Right ventricle myocardium inferior (tissue), 1 donor: ENCODE measurements around the gene CUBN. TPM values are rescaled to one million over a fixed set of nuclear protein-coding genes. Genes with fewer than 3 reads are reported as not detected.

ENCODE experiments used
- ATAC-seq: fragments of 200-7000 bp; cut with Tn5 transposase; one replicate; pipeline ENCODE4 v1.9.1; 2020; ENCODE audit warnings: mild to moderate bottlenecking, moderate library complexity
- DNase-seq: peaks from one replicate; pipeline ENCODE4 v3.0.0; 2021; ENCODE audit errors: missing footprints
- intact Hi-C: fragments of 100-400 bp; cut with DNase I; formaldehyde crosslinking; loops from one replicate; pipeline ENCODE4 v1.11.0; 2022
- total RNA-seq: library from RNA; stranded (reverse); fragmentation: NEBNext Ultra II Directional; extraction: Animal tissue kit (Norgen Biotek cat#: 25700); gene quantifications from one replicate; pipeline ENCODE4 v1.2.1, GENCODE V29; 2021
- donor health status: DM: no; HTN: yes; CAD: no; lungs with severe emphysema.

The CUBN gene
- total RNA-seq, 1 donor from 2014 or later = 0.92 TPM

- DNase-seq (no peak), ATAC-seq (no peak)
- intact Hi-C loops = loop anchor here (5.0 kb wide), 1 partner anchor 225 kb away; no protein-coding TSS in a partner anchor
Observed at GRCh38 chr10:17006631-17007417, 122.8 kb downstream of the CUBN start.

GRCh38 chr10:17005621-17006566, 123.7 kb downstream of the CUBN start:
- intact Hi-C loops = loop anchor here (5.0 kb wide), 1 partner anchor 226 kb away; no protein-coding TSS in a partner anchor
- DNase-seq (no peak), ATAC-seq (no peak)

GRCh38 chr10:17004801-17005380, 124.7 kb downstream of the CUBN start:
- ATAC-seq = no peak
- DNase-seq = no peak
- intact Hi-C loops = loop anchor here (5.0 kb wide), 1 partner anchor 227 kb away; no protein-coding TSS in a partner anchor

GRCh38 chr10:17003651-17004286, 125.8 kb downstream of the CUBN start:
- intact Hi-C loops = no loop called here
- DNase-seq (no peak), ATAC-seq (no peak)

- intact Hi-C loops = no loop called here
Observed at GRCh38 chr10:17003151-17003550, 126.5 kb downstream of the CUBN start.

GRCh38 chr10:17001961-17002749, 127.5 kb downstream of the CUBN start:
- DNase-seq (no peak), ATAC-seq (peak; percentile 85)
- intact Hi-C loops = no loop called here

More at GRCh38 chr10:17003151-17003550, 126.5 kb downstream of the CUBN start:
- DNase-seq = no peak
- ATAC-seq = no peak

GRCh38 chr10:17001297-17001744, 128.3 kb downstream of the CUBN start:
- intact Hi-C loops = no loop called here
- DNase-seq (peak; percentile 76), ATAC-seq (peak; percentile 53)

GRCh38 chr10:16999665-17000451, 129.8 kb downstream of the CUBN start:
- no peak for ATAC-seq
- intact Hi-C loops = no loop called here
- no peak for DNase-seq

- no peak for ATAC-seq
- DNase-seq = no peak
- intact Hi-C loops = no loop called here
Observed at GRCh38 chr10:16996530-16996964, 133.1 kb downstream of the CUBN start.

- no peak for ATAC-seq
- intact Hi-C loops = no loop called here
Observed at GRCh38 chr10:16995867-16996529, 133.6 kb downstream of the CUBN start.

GRCh38 chr10:16993186-16993585, 136.4 kb downstream of the CUBN start:
- intact Hi-C loops = no loop called here
- DNase-seq (no peak), ATAC-seq (no peak)

More at GRCh38 chr10:16995867-16996529, 133.6 kb downstream of the CUBN start:
- DNase-seq = no peak

GRCh38 chr10:16992611-16993119, 136.9 kb downstream of the CUBN start:
- intact Hi-C loops = no loop called here
- ATAC-seq = no peak
- no peak for DNase-seq

GRCh38 chr10:16991011-16991410, 138.6 kb downstream of the CUBN start:
- no peak for ATAC-seq
- DNase-seq = no peak
- intact Hi-C loops = no loop called here

GRCh38 chr10:16989826-16990293, 139.8 kb downstream of the CUBN start:
- intact Hi-C loops = no loop called here
- DNase-seq (no peak), ATAC-seq (no peak)

- intact Hi-C loops = no loop called here
- DNase-seq (no peak), ATAC-seq (no peak)
Observed at GRCh38 chr10:16988900-16989299, 140.7 kb downstream of the CUBN start.

GRCh38 chr10:16987976-16988610, 141.5 kb downstream of the CUBN start:
- intact Hi-C loops = no loop called here
- no peak for DNase-seq
- no peak for ATAC-seq
